Liver (tissue), 9 donors: ENCODE measurements around the gene RIT1. TPM values are rescaled to one million over a fixed set of nuclear protein-coding genes. Genes with fewer than 3 reads are reported as not detected.

Experiments
- DNase-seq: peaks from one replicate; pipeline ENCODE4 v3.0.0-alpha.2; 2017; ENCODE audit warnings: low spot score
- H3K27ac ChIP-seq, 2 donors: one replicate each; pipeline ENCODE4 v1.7.0; 2013; ENCODE audit warnings: inconsistent platforms in 2 of 2, low read length in 2 of 2, control low read depth in 1 of 2, low read depth in 1 of 2, mild to moderate bottlenecking in 1 of 2
- H3K27me3 ChIP-seq, 4 donors: one replicate each; pipeline versions ENCODE4 v1.6.1 to v1.7.0; 2013; ENCODE audit warnings: low read length in 3 of 4, inconsistent platforms in 1 of 4, mild to moderate bottlenecking in 1 of 4, moderate library complexity in 1 of 4; ENCODE audit not compliant: control insufficient read depth in 4 of 4, insufficient read depth in 4 of 4
- H3K36me3 ChIP-seq, 4 donors: one replicate each; pipeline versions ENCODE4 v1.6.1 to v1.7.0; 2013; ENCODE audit warnings: low read length in 3 of 4, mild to moderate bottlenecking in 3 of 4, low read depth in 1 of 4, moderate library complexity in 1 of 4; ENCODE audit not compliant: control insufficient read depth in 4 of 4, insufficient read depth in 3 of 4
- H3K4me1 ChIP-seq, 4 donors: one replicate each; pipeline versions ENCODE4 v1.6.1 to v1.7.0; 2013; ENCODE audit warnings: low read length in 3 of 4, mild to moderate bottlenecking in 3 of 4, moderate library complexity in 1 of 4; ENCODE audit not compliant: control insufficient read depth in 4 of 4, insufficient read depth in 4 of 4
- H3K4me3 ChIP-seq, 3 donors: one replicate each; pipeline versions ENCODE4 v1.6.1 to v1.7.0; 2013; ENCODE audit warnings: low read length in 3 of 3, control low read depth in 1 of 3, low read depth in 1 of 3, mild to moderate bottlenecking in 1 of 3
- H3K9ac ChIP-seq, 2 donors: one replicate each; pipeline ENCODE4 v1.7.0; 2013; ENCODE audit warnings: low read length in 2 of 2, mild to moderate bottlenecking in 2 of 2, moderate library complexity in 2 of 2, control low read depth in 1 of 2, low read depth in 1 of 2
- H3K9me3 ChIP-seq, 4 donors: one replicate each; pipeline versions ENCODE4 v1.6.1 to v1.7.0; 2013; ENCODE audit warnings: low read length in 3 of 4; ENCODE audit not compliant: control insufficient read depth in 4 of 4
- EGR1 ChIP-seq, 2 donors: IDR thresholded peaks; 2 replicates each; pipeline ENCODE4 v1.6.1; 2016 to 2018; ENCODE audit warnings: antibody characterized with exemption in 2 of 2, low read depth in 2 of 2
- FOXA1 ChIP-seq: IDR thresholded peaks from 2 replicates; pipeline ENCODE4 v1.6.1; 2016; ENCODE audit warnings: antibody characterized with exemption
- FOXA2 ChIP-seq: IDR thresholded peaks from 2 replicates; pipeline ENCODE4 v1.6.1; 2016; ENCODE audit warnings: antibody characterized with exemption
- GABPA ChIP-seq, 2 donors: IDR thresholded peaks in 1 of 2; conservative IDR thresholded peaks in 1 of 2; 2 replicates each; pipeline ENCODE4 v1.6.1; 2016; ENCODE audit warnings: antibody characterized with exemption in 2 of 2, mild to moderate bottlenecking in 1 of 2, moderate library complexity in 1 of 2
- JUND ChIP-seq, 2 donors: IDR thresholded peaks; 2 replicates each; pipeline ENCODE4 v1.6.1; 2016; ENCODE audit warnings: antibody characterized with exemption in 2 of 2
- NR2F2 ChIP-seq: IDR thresholded peaks from 2 replicates; pipeline ENCODE4 v1.6.1; 2016; ENCODE audit warnings: antibody characterized with exemption
- RAD21 ChIP-seq, 2 donors: IDR thresholded peaks; 2 replicates each; pipeline ENCODE4 v1.6.1; 2016; ENCODE audit warnings: antibody characterized with exemption in 2 of 2, mild to moderate bottlenecking in 2 of 2
- RXRA ChIP-seq, 2 donors: IDR thresholded peaks; 2 replicates each; pipeline ENCODE4 v1.6.1; 2017 to 2018; ENCODE audit warnings: antibody characterized with exemption in 2 of 2, mild to moderate bottlenecking in 1 of 2
- SP1 ChIP-seq: IDR thresholded peaks from 2 replicates; pipeline ENCODE4 v1.6.1; 2018; ENCODE audit warnings: antibody characterized with exemption, mild to moderate bottlenecking
- TAF1 ChIP-seq: conservative IDR thresholded peaks from 2 replicates; pipeline ENCODE4 v1.6.1; 2016; ENCODE audit warnings: antibody characterized with exemption, mild to moderate bottlenecking
- YY1 ChIP-seq: IDR thresholded peaks from 2 replicates; pipeline ENCODE4 v1.6.1; 2016; ENCODE audit warnings: antibody characterized with exemption, mild to moderate bottlenecking
- WGBS: extraction: QIAGEN DNeasy Blood & Tissue Kit; methylation state at CpG from one replicate; pipeline ENCODE4 v1.1.7; 2013; 5-methylcytosine and 5-hydroxymethylcytosine counted together
- polyA plus RNA-seq, 2 donors: library from polyadenylated mRNA; stranded (reverse) in 1 of 2; unstranded in 1 of 2; fragments of 200-250 nt in 1 of 2; fragments of >200 nt in 1 of 2; fragmentation: Nextera tagmentation in 1 of 2; extraction: Ambion mirVana in 1 of 2; gene quantifications; one replicate each; pipeline versions ENCODE4 v1.2.1 to v1.2.3, GENCODE V29; 2013 to 2015
- total RNA-seq, 2 donors: library from RNA; depleted of rRNA; stranded (reverse); fragments of >200 nt; gene quantifications; one replicate each; pipeline ENCODE4 v1.2.3, GENCODE V29; 2014
- TF ChIP-seq, protein P1 (sequence below): fragments of 150-350 bp; IDR thresholded peaks from 2 replicates; pipeline ENCODE4 v1.5.1; 2017; ENCODE audit warnings: improper control_type of control experiment, low read depth, low read length; ENCODE audit not compliant: missing input control
- TF ChIP-seq, protein P2 (sequence below): IDR thresholded peaks from 2 replicates; pipeline ENCODE4 v1.6.1; 2016; ENCODE audit warnings: antibody characterized with exemption
- TF ChIP-seq, protein P3 (sequence below): IDR thresholded peaks from 2 replicates; pipeline ENCODE4 v1.6.1; 2016; ENCODE audit warnings: antibody characterized with exemption
- TF ChIP-seq, protein P4 (sequence below): IDR thresholded peaks from 2 replicates; pipeline ENCODE4 v1.6.1; 2016; ENCODE audit warnings: antibody characterized with exemption, mild to moderate bottlenecking
- donor health status: healthy.
- donor health status: healthy.
- donor health status: healthy.
- donor health status: healthy.
- donor health status: healthy.

The RIT1 gene
- total and polyA plus RNA-seq, 4 donors = 3.1 to 14.3 (median 8.1) TPM

DNA sequence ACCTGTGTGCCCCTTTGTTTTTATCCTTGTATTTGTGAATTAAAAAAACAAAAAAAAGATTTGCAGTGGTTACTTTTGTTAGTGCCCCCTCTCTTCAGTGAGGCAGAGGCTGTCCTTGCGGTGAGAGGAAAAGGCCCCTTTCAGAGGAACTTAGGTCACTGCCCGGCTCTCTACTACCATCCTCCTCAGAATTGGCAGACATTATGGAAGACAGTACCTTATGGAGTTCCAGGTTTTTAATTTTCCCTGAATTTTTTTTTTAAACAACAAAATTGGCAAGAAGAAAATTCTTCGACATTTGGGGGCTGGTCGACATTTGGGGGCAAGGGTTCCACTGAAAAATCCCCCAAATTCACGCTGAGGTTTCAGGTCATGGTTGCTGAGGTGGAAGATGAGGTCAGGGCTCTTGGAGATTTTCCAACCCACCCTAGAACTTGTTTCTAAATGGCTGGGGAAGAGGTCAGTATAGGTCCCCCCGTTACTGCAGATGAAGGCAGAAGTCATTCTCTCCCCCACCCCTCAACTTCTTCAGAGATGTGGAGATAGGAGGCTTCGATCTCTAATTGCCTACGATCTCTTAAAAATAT lies 35.6 kb upstream of the RIT1 start:
- Histone ChIP-seq H3K4me1 (peaks cover 0 to 10% (median 2%) of the 10 kb centered on the region in 4 donors), H3K27ac (no peak overlapping the region)

DNA sequence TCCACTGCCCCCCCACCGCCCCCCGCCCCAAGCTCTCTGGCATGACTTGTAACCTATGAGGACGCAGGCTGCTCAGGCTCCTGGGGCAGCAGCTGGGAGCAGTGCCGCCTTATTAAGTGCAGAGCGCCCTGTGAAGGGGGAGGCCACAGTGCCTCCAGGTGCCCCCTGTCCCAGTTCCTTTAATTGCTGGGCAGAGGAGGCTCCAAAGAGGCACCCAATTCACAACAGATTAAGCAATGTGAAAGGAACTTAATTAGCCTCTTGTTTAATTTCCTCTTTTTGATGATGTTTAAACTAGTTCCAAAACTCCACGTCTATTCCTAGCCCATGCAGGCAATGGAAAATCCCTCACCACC lies 33.3 kb upstream of the RIT1 start:
- H3K9ac ChIP-seq = no peak overlapping the region
- no peaks in the 10 kb centered on the region for H3K9me3 ChIP-seq
- H3K4me1 ChIP-seq = peaks cover 3 to 20% (median 8%) of the 10 kb centered on the region in 4 donors
- no peak overlapping the region for H3K27ac ChIP-seq
- 67% methylated on average over 6 of the region's 6 CpGs for WGBS
- H3K4me3 ChIP-seq = no peak overlapping the region
- no peaks in the 10 kb centered on the region for H3K27me3 ChIP-seq
- no peak for DNase-seq
- H3K36me3 ChIP-seq = peaks cover 0 to 7% (median 0%) of the 10 kb centered on the region in 4 donors
- no peak for TF ChIP-seq SP1

More for the DNA sequence above, 35.6 kb upstream of the RIT1 start:
- peaks cover 0 to 15% (median 9%) of the 10 kb centered on the region in 4 donors for H3K36me3 ChIP-seq
- no peaks in the 10 kb centered on the region for H3K27me3 ChIP-seq
- TF ChIP-seq, protein P1, sequence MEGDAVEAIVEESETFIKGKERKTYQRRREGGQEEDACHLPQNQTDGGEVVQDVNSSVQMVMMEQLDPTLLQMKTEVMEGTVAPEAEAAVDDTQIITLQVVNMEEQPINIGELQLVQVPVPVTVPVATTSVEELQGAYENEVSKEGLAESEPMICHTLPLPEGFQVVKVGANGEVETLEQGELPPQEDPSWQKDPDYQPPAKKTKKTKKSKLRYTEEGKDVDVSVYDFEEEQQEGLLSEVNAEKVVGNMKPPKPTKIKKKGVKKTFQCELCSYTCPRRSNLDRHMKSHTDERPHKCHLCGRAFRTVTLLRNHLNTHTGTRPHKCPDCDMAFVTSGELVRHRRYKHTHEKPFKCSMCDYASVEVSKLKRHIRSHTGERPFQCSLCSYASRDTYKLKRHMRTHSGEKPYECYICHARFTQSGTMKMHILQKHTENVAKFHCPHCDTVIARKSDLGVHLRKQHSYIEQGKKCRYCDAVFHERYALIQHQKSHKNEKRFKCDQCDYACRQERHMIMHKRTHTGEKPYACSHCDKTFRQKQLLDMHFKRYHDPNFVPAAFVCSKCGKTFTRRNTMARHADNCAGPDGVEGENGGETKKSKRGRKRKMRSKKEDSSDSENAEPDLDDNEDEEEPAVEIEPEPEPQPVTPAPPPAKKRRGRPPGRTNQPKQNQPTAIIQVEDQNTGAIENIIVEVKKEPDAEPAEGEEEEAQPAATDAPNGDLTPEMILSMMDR = no peak
- no peak for DNase-seq
- no peaks in the 10 kb centered on the region for H3K9me3 ChIP-seq
- no peak overlapping the region for H3K4me3 ChIP-seq
- WGBS = 82% methylated on average over 8 of the region's 8 CpGs
- no peak overlapping the region for H3K9ac ChIP-seq

DNA sequence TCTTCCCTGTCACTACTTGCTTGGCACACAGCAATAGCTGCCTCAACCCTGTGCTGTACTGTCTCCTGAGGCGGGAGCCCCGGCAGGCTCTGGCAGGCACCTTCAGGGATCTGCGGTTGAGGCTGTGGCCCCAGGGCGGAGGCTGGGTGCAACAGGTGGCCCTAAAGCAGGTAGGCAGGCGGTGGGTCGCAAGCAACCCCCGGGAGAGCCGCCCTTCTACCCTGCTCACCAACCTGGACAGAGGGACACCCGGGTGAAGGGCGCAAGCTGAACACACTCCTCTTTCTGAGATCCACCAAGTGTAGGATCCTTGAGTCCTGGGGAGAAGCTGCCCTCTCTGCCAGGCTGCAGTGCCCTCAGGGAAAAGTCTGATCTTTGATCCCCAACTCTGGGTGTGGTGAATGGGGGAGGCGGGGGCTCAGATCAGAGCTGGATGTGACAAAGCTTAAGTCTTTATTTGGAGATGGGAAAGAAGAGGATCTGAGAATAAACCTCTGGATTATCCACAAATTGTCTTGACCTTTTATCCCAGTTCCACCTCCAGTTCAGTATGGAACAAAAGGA lies 31.5 kb upstream of the RIT1 start:
- Histone ChIP-seq H3K4me3 (no peak overlapping the region), H3K9me3 (no peaks in the 10 kb centered on the region), H3K9ac (no peak overlapping the region), H3K4me1 (peaks cover 3 to 20% (median 8%) of the 10 kb centered on the region in 4 donors), H3K27me3 (no peaks in the 10 kb centered on the region), H3K36me3 (peaks cover 0 to 7% (median 0%) of the 10 kb centered on the region in 4 donors), H3K27ac (no peak overlapping the region)
- no peak for DNase-seq
- no peak for TF ChIP-seq GABPA (IDR thresholded peaks at IDR 0.05 in 1 of 2, conservative IDR thresholded peaks at IDR 0.05 in 1 of 2)
- no peak for TF ChIP-seq RAD21 (IDR thresholded peaks at IDR 0.05)
- TF ChIP-seq, protein P2, sequence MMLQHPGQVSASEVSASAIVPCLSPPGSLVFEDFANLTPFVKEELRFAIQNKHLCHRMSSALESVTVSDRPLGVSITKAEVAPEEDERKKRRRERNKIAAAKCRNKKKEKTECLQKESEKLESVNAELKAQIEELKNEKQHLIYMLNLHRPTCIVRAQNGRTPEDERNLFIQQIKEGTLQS = no peak
- no peak for TF ChIP-seq FOXA2
- TF ChIP-seq JUND (IDR thresholded peaks at IDR 0.05) = no peak
- no peak for TF ChIP-seq FOXA1
- TF ChIP-seq, protein P1 = no peak
- TF ChIP-seq TAF1 = no peak
- no peak for TF ChIP-seq YY1
- TF ChIP-seq, protein P3, sequence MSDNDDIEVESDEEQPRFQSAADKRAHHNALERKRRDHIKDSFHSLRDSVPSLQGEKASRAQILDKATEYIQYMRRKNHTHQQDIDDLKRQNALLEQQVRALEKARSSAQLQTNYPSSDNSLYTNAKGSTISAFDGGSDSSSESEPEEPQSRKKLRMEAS = no peak
- no peak for TF ChIP-seq EGR1 (IDR thresholded peaks at IDR 0.05; ENCODE audit: low read depth in 2 of 2)
- TF ChIP-seq, protein P4, sequence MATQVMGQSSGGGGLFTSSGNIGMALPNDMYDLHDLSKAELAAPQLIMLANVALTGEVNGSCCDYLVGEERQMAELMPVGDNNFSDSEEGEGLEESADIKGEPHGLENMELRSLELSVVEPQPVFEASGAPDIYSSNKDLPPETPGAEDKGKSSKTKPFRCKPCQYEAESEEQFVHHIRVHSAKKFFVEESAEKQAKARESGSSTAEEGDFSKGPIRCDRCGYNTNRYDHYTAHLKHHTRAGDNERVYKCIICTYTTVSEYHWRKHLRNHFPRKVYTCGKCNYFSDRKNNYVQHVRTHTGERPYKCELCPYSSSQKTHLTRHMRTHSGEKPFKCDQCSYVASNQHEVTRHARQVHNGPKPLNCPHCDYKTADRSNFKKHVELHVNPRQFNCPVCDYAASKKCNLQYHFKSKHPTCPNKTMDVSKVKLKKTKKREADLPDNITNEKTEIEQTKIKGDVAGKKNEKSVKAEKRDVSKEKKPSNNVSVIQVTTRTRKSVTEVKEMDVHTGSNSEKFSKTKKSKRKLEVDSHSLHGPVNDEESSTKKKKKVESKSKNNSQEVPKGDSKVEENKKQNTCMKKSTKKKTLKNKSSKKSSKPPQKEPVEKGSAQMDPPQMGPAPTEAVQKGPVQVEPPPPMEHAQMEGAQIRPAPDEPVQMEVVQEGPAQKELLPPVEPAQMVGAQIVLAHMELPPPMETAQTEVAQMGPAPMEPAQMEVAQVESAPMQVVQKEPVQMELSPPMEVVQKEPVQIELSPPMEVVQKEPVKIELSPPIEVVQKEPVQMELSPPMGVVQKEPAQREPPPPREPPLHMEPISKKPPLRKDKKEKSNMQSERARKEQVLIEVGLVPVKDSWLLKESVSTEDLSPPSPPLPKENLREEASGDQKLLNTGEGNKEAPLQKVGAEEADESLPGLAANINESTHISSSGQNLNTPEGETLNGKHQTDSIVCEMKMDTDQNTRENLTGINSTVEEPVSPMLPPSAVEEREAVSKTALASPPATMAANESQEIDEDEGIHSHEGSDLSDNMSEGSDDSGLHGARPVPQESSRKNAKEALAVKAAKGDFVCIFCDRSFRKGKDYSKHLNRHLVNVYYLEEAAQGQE = no peak
- no peak for TF ChIP-seq NR2F2
- no peak for TF ChIP-seq SP1
- TF ChIP-seq RXRA (IDR thresholded peaks at IDR 0.05) = no peak
- 84% methylated on average over 11 of the region's 11 CpGs for WGBS
